CD4-positive, alpha-beta T cell treated with Interleukin-15 for 1 hour (primary cell): ENCODE results near the gene AOX1.
"Not testable (repeated sequence)": the region's sequence is repeated elsewhere in the genome, so short reads cannot be mapped to it uniquely, and the experiment has no call there.

ENCODE experiments used
- DNase-seq: peaks from one replicate; pipeline ENCODE4 v3.0.0-alpha.2; 2020

AOX1 gene

GRCh38 chr2:200703926-200704637, 118.3 kb downstream of the AOX1 start:
- no peak for DNase-seq

- DNase-seq, result no peak
These were observed 119.7 kb downstream of the AOX1 start for GRCh38 chr2:200705305-200706041.

- DNase-seq, result no peak
These were observed 123.1 kb downstream of the AOX1 start for GRCh38 chr2:200708943-200709342.

GRCh38 chr2:200713003-200713703, 127.3 kb downstream of the AOX1 start:
- DNase-seq, result peak; percentile 96

GRCh38 chr2:200713704-200714064, 127.9 kb downstream of the AOX1 start:
- no peak for DNase-seq

- not testable (repeated sequence) for DNase-seq
These were observed 129.2 kb downstream of the AOX1 start for GRCh38 chr2:200715014-200715413.

GRCh38 chr2:200716386-200716785, 130.6 kb downstream of the AOX1 start:
- no peak for DNase-seq
